GM08714 (cell line): ENCODE data around the gene DCUN1D4.

Source experiments
- H3K4me3 ChIP-seq: fragments of 200-500 bp; sonication (Bioruptor generic); 2 replicates; pipeline ENCODE4 v1.5.1; 2014; ENCODE audit warnings: mild to moderate bottlenecking, low read length, inconsistent platforms
- ZNF274 ChIP-seq: IDR thresholded peaks from 2 replicates; pipeline ENCODE4 v1.6.1; 2012; ENCODE audit warnings: mild to moderate bottlenecking, low read depth, low read length

The DCUN1D4 gene

GRCh38 chr4:51842554-51843308 lies at the start of gene DCUN1D4:
TSS of gene DCUN1D4 (plus strand) at chr4:51843153. CDS start at chr4:51843243, 90 bp downstream.
- no peak for TF ChIP-seq ZNF274
- peak within 1 kb of the TSS; percentile 85 for H3K4me3 ChIP-seq

DNA sequence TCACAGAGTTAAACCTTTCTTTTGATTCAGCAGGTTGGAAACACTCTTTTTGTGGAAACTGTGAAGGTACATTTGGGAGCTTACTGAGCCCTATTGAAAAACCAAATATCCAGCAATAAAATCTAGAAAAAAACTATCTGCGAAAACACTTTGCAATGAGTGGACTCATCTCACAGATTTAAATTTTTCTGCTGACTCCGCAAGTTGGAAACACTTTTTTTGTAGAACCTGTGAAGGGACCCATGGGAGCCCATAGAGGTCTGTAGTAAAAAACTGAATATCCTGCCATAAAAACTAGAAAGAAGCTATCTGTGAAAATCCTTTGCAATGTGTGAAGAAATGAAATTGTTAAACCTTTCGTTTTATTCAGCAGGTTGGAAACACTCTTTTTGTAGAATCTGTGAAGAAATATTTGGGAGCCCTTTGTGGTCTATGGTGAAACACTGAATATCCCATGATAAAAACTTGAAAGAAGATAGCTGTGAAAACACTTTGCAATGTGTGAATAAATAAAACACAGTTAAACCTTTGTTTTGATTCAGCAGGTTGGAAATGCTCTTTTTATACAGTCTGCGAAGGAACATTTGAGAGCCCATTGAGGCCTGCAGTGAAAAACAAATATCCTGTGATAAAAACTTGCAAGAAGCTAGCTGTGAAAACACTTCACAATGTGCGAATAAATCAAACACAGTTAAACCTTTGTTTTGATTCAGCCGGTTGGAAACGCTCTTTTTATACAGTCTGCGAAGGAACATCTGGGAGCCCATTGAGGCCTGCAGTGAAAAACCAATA lies 22.3 kb upstream of the DCUN1D4 start:
- no peak for TF ChIP-seq ZNF274

DNA sequence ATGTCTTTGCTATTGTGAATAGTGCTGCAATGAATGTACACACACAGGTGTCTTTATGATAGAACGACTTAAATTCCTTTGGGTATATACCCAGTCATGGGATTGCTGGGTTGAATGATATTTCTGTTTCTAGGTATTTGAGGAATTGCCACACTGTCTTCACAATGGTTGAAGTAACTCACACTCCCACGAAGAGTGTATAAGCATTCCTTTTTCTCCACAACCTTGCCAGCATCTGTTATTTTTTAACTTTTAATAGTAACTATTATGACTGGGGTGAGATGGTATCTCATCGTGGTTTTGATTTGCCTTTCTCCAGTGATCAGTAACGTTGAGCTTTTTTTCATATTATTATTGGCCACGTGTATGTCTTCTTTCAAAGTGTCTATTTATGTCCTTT lies 17.6 kb upstream of the DCUN1D4 start:
- no peak overlapping the region for H3K4me3 ChIP-seq
- TF ChIP-seq ZNF274: no peak

More for the DNA sequence above, 22.3 kb upstream of the DCUN1D4 start:
- H3K4me3 ChIP-seq: no peak overlapping the region

DNA sequence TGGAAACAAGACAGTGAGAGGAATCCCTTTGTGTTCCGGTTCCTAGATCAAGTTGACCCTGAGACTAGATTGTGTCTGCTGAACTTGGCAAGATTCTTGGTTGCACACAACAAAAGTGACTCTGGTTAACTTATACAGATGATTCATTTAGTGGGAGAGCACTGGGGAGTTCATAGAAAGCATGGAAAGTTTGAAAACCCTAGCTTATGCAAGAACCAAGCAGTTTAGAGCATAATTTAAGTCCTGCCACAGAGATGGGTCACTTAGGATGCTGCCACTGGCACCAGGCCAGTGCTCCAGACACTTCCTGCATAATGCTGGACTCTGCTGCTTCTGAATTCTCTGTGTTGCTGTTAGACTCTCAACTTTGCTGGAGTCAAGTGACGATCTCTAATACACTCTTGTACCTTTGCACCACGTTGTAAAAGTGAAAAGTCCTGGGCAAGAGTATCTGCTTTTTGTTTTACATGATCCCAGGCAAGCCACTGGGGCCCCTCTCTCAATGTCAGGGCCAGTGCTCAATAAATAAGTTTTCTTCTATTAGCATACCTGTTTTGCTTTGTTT lies 12.7 kb upstream of the DCUN1D4 start:
- H3K4me3 ChIP-seq: no peak overlapping the region
- TF ChIP-seq ZNF274: no peak

- no peak overlapping the region for H3K4me3 ChIP-seq
- no peak for TF ChIP-seq ZNF274
Observed at GRCh38 chr4:51831133-51831532, 11.8 kb upstream of the DCUN1D4 start.

GRCh38 chr4:51833236-51833635 lies 9.7 kb upstream of the DCUN1D4 start:
- no peak overlapping the region for H3K4me3 ChIP-seq
- no peak for TF ChIP-seq ZNF274

DNA sequence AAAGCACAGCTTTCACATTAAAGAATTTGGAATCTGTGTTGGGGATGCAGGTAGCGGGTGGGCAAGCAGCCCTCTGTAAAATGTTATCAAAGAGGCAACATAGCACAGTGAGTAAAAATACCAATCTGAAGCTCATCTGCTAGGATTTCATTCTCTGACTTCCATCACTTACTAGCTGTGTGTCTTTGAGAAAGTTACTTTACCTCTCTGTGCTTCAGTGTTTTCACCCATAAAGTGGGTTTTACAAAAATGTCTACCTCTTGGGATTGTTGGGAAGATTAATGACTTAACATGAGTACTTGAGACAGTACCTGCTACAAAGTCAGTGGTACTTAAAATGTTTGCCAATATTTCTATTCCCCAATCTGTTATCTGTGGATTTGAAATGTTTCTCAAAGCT lies 7.9 kb upstream of the DCUN1D4 start:
- no peak for TF ChIP-seq ZNF274
- no peak overlapping the region for H3K4me3 ChIP-seq

DNA sequence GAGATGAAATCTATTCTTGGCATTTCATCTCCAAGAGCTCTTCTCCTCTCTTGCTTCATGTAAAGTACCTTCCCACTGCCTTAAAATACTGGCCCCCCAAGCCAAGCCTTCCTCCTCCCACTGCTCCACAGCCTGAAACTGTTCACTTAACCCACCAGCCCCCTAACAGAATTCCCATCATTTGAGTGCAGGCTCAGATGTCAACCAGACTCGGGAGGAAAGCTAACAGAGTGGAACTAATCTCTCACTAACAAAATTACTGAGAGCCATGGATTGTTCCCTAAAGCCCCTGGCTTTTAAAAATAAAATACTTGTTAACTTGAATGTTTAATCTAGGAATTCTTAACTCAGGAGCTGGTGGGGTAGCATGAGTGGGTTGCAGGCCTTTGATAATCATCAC lies 7.1 kb upstream of the DCUN1D4 start:
- TF ChIP-seq ZNF274: no peak
- H3K4me3 ChIP-seq: no peak overlapping the region

DNA sequence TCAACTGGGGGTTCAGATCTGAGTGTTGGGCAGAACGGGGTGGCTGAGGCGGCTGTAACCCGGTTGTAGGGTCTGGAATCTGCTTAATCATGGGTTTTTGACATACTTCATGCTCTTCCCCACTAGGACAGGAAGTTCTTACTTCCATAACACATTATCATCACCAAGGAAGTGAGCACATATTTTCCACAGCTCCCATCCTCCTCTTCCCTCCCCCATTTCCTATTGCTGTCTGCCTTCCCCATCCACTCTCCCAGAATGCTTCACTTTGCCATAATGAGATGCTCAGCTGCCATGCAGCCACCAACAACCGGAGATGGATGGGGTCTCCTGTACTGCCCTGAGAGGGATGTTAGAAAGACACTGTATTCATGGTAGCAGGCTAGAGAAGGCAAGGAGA lies 6.4 kb upstream of the DCUN1D4 start:
- no peak overlapping the region for H3K4me3 ChIP-seq
- TF ChIP-seq ZNF274: no peak

DNA sequence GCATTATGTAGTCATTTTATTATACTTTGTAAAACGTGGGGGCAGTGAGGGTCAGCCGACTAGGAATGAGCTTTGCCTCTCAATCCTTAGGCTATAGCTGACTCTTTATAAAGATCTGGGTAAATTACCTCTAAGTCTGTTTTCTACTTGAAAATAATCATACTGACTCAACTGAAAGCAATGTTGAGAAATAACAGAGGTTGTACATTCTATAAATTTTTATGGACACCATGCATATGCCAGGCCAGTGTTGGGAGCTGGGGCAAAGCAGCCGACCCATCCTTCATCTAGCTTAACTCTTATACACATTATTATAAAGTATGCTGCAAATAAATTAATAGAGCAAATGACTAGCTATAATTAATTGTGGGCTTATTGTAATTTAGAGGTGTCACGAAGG lies 2.2 kb upstream of the DCUN1D4 start:
- H3K4me3 ChIP-seq: no peak overlapping the region
- no peak for TF ChIP-seq ZNF274

DNA sequence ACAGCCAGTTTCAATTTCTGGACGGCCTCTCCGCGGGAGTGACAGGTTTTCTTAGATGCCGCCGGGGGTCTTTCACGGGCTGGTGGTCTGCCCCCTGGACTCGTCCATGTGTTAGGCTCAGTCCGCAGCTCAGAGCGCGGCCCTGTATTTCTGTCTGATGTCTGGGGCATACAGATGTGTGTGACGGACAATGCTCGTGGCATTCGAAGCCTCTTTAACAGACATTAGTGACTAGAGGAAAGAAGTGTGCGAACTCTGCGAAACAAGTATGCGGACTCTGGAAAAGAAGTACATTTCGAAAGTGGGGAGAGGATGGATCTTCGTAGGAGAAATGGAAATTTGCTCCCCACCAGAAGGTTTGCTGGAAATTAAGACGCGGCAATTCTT lies 793 bp upstream of the DCUN1D4 start:
- peak overlapping the region; percentile 82 for H3K4me3 ChIP-seq
- TF ChIP-seq ZNF274: no peak

- no peak for TF ChIP-seq ZNF274
- peak overlapping the region; percentile 85 for H3K4me3 ChIP-seq
Observed at GRCh38 chr4:51843309-51844152, 578 bp downstream of the DCUN1D4 start.

GRCh38 chr4:51844153-51845054 lies 1.5 kb downstream of the DCUN1D4 start:
- H3K4me3 ChIP-seq: peak overlapping the region; percentile 85
- TF ChIP-seq ZNF274: no peak
